Gastroesophageal sphincter (tissue), 2 donors: ENCODE measurements around the gene CABLES2.

Source experiments
- POLR2A ChIP-seq, 2 donors: fragments of 450-650 bp; IDR thresholded peaks; one replicate each; pipeline ENCODE4 v1.6.1; 2017; ENCODE audit warnings: antibody characterized with exemption in 2 of 2, mild to moderate bottlenecking in 2 of 2, moderate library complexity in 1 of 2
- POLR2AphosphoS5 ChIP-seq: sonication (generic); formaldehyde crosslinking; IDR thresholded peaks from one replicate; pipeline ENCODE4 v1.6.1; 2017; ENCODE audit warnings: antibody characterized with exemption

GRCh38 chr20:62352402-62353288 lies 54.4 kb downstream of the CABLES2 start:
- TF ChIP-seq POLR2A (IDR thresholded peaks at IDR 0.05), result no peak
- peak; percentile 92 for TF ChIP-seq POLR2AphosphoS5
